HG03135 (cell line): ENCODE results near the gene NRDE2.

Experiments
- ATAC-seq: cut with Tn5 transposase; IDR thresholded peaks from one replicate; pipeline ENCODE4 v1.9.1; 2021; ENCODE audit warnings: mild to moderate bottlenecking, moderate library complexity; ENCODE audit not compliant: unreplicated experiment

Gene NRDE2

DNA sequence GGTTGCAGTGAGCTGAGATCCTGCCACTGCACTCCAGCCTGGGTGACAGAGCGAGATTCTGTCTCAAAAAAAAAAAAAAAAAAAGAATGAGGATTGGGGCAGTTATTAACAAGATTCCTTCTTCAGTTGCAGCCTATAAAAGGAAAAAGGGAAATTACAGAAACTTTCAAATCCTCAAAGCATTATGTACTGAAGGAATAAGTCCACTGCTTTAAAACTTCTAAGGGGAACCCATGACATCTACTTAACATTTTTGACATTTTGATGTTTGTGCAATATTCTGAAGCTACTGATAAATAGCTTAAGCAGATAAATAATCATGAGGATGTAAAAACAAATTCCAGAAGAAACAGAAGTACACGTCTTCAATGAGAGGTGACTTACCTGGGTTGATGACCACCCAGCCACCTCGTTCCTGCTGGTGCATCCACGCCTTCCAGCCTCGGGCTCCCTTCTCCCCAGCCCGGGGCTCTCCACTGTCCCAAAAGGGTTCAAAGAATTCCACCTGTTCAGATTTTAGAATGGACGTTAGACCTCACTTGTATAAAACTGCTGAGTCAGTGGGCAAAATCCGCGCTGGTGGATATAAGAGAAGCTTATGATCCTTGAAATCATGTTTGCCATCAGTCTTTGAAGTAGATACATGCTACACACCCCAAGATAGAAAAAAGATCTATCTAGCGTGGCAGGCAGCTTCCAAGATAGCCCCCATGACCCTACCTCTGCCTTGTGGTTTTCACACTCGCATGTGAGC is 33.7 kb downstream of the NRDE2 start:
- ATAC-seq: no peak

DNA sequence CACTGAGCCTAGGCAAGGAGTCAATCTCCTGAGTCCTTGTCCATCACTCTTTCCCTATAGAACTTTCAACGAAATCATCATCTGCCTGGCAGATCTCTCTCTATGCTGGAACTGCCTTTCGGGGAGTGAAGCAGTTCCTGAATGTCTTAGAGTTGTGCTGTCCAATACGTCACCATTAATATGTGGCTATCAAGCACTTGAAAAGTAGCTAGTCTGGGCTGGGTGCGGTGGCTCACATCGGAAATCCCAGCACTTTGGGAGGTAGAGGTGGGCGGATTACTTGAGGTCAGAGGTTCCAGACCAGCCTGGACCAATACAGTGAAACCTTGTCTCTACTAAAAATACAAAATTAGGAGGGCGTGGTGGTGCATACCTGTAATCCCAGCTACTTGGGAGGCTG is 35.1 kb downstream of the NRDE2 start:
- ATAC-seq: no peak

DNA sequence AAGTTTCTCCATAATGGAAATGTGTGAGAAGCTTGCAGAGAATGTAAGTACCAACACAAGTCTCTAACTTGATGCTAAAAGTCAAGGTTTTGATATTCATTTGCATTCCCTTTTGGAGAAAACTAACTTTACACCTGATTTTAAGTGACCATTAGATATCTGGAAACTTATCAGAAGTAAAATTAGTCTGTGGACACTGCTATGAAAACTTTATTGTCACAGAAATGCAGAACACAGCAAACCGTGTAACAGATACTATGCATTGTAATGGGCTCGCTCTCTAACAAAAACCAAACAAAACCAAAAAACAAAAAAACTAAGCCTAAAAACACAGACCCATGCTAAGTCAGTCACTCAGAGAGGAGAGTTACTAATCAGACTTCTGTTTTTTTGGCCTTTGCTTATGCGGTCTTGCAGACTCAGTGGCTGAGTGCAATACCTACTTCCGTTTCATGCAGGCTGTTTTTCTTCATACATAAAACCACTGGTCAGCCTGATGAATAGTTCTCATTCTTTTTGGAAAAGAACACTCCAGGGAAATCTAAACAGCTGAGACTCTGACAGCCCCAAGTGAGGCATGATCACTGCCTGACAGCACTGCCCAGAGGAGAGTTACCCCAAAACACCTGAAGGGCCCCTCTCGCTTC is 35.7 kb downstream of the NRDE2 start:
- no peak for ATAC-seq

DNA sequence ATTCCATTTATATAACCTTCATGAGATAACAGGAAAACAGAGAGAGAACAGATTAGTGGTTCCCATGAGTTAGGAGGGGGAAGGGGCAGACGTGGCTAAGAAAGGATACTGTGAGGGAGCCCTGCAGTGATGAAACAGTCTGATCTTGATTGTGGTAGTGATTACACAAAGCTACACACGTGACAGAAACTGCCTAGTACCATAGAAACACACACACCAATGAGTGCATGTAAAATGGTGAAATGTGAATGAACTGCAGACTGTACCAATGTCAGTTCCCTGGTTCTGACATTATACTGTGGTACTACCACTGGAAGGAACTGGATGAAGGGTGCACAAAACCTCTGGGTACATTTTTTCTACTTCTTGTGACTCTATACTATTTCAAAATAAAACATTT is 36.9 kb downstream of the NRDE2 start:
- no peak for ATAC-seq

DNA sequence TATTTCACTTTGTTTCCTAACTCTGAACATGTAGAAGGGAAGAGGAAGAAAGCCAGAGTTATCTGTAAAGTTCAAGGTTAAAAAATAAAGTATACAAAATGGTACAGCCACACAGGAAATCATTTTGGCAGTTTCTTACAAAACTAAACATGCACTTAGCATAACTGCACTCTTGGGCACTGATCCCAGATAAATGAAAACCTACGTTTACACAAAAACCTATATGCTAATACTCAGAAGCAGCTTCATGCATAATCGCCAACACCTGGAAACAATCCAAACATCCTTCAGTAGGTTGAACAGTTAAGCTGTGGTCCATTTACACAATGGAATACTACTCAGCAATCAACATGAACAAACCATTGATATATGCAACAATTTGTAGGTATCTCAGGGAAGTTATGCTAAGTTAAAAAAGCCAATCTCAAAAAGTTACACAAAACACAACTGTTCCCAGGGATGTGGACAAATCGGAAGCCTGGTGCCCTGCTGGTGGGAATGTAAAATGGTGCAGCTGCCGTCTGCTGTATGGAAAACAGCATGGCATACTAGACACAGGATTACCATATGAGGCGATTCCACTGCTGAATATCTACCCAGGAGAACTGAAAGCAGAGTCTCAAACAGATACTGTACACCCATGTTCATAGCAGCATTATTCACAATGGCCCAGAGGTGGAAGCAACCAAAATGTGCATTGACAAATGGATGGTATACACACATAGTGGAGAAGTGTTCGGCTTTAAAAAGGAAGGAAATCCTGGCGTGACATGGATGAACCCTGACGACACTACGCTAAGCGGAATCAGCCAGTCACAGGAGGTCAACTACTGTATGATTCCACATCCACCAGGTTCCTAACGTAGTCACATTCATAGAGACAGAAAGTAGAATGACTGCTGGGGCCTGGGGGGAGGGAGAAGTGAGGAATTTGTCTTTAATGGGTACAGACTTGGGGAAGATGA is 37.7 kb downstream of the NRDE2 start:
- ATAC-seq: no peak

DNA sequence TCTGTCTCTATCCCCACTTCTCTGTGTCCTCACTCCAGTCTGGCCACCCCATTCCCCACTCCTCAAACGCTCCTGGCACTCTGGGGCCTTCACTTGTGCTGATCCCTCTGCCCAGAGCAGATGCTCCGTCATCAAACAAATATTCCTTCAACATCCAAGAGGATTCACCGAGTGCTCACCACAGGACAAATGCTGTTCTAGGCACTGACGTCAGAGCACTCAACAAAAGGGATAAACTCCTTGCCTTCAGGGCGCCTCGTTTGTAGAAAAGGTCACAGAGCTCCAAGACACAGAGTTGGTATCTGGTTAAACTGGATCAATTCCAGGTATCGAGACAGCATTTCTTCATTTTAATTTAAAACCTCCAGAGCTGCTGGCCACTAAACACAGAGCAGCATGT is 40.0 kb downstream of the NRDE2 start:
- ATAC-seq: no peak

DNA sequence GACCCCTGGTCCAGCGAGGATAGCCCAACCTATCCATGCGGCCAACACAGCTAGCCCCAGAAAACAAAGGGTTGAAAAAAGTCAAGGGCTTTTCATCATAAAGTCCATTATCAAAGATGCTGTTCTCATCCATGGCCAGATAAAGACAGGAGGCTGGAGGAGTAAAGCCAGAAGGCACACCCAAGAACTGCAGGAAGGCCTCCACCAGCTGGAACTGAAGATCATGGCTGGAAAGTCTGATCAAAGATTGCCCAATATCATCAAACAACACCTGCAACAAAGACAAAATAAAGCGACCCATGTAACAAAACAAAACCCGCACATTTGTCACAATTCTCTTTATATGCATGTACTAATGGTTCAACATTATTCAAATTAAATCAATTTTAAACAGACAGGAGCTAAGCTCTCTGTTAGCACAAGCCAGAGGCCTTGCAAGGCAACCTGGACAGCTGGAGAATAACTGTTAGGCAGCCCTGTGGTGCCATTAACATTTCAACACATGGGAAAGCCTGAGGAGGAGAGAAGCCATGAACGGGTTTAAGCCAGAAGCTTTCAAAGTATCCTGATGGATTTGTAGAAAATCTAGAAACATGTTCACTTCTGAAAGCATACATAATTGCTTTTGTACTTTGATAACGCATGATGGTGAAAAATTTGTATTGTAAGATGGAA is 41.3 kb downstream of the NRDE2 start:
- ATAC-seq: no peak

DNA sequence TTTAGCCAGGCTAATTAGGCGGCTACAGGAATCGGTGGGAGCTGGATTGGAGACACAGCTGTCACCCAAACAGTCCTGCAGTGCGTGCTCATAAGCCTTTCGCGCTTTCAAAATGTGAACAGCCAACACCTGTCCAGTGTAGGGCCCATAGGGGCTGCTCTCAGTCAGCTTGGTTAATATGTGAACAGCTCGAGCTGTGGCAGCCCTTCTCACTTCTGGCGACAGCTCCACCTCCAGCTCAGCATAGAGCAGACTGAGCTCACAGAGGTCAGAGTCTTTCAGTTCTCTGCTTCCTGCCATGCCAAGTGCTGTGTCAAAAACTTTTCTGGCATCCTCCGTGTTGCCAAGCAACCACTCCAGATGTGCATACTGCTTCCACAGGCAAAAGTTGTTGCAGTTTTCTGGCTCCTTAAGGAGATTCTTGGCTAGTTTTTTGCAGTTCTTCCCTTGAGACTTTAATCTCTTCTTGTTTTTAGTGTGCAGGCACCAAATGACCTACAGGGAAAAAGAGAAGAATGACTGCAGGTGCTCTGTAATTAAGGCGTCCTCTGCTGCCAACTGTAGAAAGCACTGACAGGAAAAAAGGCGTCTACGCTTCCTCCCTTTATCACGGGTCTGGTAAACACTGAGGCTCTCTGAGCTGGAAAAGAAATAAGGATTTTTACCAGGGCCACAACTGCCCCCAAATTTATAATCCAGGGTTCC is 42.9 kb downstream of the NRDE2 start:
- peak; percentile 93 for ATAC-seq

DNA sequence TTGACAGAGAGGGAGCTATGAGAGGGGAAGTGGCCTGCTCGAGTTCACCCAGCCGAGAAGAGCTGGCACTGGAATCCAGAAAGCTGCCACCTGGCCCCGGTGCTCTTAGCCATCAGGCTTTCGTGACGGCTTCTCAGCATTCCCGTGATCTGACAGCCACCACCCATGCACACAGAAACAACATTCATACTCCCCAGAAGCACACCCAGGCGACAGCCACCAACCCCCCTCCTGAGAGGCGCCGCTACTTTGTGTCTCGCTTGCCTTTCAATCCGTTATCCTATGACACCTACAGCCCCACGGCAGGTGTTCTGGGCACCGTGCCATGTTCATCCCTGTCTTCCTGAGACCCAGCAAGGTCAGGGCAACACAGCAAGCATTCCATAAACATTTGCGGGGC is 44.0 kb downstream of the NRDE2 start:
- no peak for ATAC-seq

DNA sequence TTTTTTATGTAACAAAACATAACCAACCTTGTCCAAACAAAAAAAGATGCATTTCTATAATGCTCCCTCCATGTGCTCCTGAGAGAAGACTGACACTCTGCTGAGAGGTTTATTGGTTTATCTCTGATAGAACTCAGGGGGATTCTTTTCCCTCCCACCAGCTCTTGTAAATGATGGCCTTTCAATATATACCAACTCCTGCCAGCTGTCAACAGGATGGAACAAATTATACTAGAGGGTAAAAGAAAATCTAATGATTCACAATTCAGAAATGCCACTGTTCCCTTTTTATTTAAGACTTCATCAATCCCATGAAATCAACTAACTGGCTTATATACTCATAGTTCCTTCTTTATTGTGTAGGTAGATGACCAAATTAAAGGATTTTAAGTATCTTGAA is 50.0 kb downstream of the NRDE2 start:
- no peak for ATAC-seq

DNA sequence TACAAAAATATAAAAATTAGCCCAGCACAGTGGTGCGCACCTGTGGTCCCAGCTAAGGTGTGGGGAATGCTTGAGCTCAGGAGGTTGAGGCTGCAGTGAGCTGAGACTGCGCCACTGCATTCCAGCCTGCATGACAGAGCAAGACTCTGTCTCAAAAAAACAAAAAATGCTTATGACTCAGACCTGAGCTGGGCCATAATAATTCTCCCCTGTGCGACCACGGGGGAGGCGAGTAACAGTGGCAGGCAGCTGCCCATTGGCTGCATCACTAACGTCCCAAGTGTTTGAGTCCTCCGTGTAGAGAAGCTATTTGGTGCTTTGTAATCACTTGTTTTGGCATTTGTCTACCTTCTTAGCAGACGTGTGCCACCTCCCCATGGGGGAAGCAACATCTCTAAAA is 50.5 kb downstream of the NRDE2 start:
- ATAC-seq: no peak

DNA sequence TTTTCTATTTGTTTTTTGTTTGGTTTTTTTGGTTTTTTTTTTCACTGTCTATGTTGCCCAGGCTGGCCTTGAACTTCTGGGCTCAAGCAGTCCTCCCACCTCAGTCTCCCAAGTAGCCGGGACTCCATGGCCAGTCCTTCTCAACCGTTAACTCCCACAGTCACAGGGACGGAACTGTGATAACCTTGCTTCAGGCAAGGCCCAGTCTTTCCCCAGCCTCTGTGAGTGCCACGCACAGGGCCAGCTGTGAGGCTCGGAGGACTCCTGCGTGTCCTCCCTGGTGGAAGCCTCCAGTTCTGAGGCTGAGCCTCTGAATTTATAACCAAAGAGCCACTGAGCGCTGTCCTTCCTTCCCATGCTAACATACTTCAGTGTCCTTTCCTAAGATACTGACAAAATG is 51.6 kb downstream of the NRDE2 start:
- ATAC-seq: no peak

DNA sequence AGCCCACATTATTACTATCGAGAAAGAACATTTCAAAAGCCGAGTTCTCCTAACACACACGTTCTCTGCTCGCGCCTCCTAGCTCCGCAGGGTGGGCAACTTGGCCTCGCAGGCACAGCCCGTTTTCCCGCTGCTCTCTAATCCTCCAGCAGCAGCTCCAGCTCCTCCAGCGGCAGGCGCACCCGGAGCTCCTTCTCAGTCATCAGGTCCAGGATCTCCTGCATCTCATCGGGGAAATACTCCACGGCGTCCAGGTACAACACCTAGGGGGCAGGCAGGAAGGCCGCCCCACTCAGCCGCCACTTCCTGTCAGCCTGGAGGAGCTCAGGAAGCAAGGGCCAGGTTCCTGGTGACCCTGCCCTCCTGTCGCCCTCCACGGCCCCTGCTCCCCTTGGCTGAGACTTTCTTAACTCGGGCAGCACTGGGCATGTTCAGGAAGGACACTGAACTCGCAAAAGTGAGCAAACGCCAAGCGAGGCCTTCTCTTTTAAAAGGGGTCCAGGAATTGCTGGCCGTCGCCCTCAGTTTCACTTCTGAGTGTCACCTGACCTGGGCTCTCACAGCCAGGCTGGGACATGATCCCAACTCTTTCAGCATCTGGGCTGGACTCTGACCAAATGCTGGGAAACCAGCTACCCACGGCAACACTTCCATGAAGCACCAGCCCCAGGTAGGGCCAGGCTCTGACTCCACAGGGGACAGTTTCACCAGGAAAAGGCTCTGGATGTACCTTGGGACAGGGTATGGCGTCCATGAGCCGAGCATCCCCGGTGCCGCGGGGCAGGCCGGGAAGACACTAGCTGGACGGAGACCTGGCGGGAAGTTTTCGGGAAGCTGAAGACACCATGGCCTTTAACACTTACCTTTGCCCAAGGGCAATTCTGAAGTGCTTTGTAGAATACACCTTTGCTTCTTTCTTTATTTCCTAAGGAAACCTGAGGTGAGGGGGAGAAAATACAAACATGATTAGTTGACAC is 53.3 kb downstream of the NRDE2 start:
- no peak for ATAC-seq

DNA sequence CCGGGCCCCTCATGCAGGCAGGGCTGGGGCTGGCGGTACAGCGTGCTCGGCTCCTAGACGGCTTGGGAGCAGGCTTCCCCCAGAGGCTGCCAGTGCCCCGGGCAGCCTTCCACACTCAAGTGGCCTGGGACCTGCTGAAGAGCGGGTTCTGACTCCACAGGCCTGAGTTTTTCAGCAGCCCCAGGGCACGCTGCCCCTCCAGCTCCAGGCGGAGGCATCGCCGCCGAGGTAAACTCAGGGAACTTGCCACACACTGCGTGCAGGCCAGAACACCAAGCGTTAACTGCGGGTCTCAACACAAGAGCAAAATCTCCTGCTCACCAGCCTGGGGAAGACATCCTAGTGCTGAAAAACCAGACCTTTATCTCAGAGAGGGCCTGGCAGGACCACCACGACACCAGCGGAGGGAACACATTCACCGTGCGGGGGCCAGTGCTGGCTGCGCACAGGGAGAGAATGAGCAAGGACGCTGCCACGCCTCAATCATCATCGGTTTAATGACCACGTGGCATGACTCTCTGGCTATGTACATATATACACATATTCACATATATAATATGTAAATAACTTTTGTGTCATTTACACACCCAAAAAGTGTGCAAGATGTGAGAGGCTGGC is 54.1 kb downstream of the NRDE2 start:
- ATAC-seq: no peak

DNA sequence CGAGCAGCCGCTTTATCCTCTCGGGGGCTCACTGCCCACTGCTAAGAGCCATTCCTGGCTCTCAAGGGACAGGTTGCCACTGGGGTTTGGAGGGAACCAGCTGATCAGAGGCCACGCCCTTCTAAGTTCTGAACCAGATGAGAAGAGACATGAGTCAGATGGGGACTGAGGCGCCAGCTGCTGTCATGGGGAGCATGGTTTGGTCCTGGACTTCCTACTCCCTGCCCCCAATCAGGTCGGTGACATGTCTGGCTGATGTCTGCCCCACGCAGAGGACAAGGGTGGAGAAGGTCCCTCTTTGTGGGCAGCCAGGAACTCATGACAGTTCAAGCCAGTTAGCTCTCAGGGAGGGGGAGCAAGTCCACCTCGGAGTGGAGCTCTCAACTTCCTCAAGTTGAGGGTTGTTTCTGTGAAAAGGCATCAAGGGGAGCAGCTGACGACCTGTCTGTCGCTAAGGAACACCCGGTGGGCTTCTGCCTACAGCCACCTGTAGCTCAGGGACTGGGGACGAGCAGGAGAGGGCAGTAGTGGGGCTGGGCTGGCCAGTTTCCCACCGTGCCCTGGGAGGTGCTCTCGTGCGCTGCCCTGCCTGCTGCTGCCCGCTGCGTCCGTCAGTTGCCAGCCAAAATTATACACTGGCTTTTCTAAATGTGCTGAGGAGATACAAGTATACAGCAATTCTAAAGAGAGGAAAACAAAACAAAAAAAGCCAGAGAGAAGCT is 54.9 kb downstream of the NRDE2 start:
- no peak for ATAC-seq

DNA sequence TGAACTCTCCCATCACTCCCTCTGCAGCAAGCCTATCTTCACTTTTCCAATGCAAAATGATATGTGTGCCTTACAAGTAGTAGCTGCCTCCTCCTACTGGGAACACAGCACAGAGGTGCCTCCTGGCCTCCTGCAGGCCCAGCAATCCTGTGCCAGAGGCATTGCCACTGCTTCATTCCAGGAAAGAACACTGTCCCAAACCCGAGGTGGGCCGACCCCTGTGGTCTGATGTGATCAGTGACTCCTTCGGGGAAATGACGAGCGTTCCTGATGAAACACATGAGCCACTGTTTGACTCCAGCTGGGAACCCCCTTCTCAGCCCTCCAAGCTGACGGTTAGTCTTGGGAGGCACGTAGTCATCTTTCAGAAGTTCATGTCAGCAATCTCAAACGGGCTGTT is 55.9 kb downstream of the NRDE2 start:
- ATAC-seq: no peak

DNA sequence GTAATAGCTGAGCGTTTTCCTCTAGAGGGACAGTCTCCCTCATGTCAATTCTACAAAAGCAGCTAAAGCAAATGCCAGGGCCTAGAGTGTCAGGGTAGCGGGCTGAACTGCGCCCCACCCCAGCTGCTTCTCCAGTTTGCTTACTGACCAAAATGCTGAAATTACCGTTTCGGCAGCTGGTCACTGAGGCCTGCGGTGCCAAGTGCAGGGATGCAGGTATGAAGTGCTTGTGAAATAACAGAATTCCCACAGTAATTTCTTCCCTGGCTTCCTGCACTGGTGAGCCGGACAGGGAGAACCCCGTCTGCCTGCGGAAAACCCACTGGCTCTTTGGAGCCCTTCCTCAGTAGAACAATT is 56.3 kb downstream of the NRDE2 start:
- no peak for ATAC-seq

DNA sequence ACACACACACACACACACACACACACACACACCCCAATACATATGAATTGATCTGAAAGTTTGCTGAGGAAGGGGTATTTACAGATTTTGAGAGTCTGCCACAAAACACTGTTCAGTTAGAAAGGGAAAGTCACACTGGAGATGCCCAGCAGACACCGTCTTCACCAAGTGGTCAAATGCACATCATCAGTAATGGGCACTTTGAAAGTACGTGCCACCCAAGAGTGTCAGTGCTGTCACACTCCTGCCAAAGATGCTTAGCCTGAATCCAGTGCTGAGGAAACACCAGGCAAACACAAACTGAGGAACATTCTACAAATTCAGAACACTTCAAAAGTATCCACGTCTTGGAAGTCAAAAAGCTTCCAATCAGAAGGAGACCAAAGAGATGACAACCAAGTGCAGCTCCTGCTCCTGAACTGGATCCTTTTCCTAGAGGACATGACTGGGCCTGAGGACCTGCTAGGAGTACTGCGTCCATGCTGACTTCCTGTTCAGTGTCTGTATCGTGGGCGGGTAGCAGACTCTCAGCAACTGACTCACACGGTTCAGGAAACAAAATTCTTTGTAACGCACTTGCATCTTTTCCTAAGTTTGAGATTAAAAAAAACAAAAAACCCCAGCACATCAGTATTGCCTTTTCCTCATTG is 56.8 kb downstream of the NRDE2 start:
- ATAC-seq: no peak
